Osteocyte (in vitro differentiated cells): ENCODE measurements around the gene SHANK1. TPM values are rescaled to one million over a fixed set of nuclear protein-coding genes. Genes with fewer than 3 reads are reported as not detected.

ENCODE experiments used
- DNase-seq: peaks from one replicate; pipeline ENCODE4 v3.0.0; 2021; ENCODE audit warnings: mixed read lengths; ENCODE audit not compliant: unreplicated experiment; ENCODE audit errors: extremely low spot score
- H3K27ac Mint-ChIP-seq: one replicate; pipeline ENCODE4 v1.8.0; 2021; ENCODE audit warnings: mild to moderate bottlenecking, mixed read lengths; ENCODE audit not compliant: unreplicated experiment
- H3K27me3 Mint-ChIP-seq: one replicate; pipeline ENCODE4 v1.8.0; 2021; ENCODE audit warnings: mixed read lengths; ENCODE audit not compliant: unreplicated experiment
- H3K36me3 Mint-ChIP-seq: one replicate; pipeline ENCODE4 v1.8.0; 2021; ENCODE audit warnings: mixed read lengths; ENCODE audit not compliant: unreplicated experiment
- H3K4me1 Mint-ChIP-seq: one replicate; pipeline ENCODE4 v1.8.0; 2021; ENCODE audit warnings: mixed read lengths; ENCODE audit not compliant: unreplicated experiment
- H3K4me3 Mint-ChIP-seq: one replicate; pipeline ENCODE4 v1.8.0; 2021; ENCODE audit warnings: mild to moderate bottlenecking, moderate library complexity, mixed read lengths; ENCODE audit not compliant: unreplicated experiment
- H3K9me3 Mint-ChIP-seq: one replicate; pipeline ENCODE4 v1.8.0; 2021; ENCODE audit warnings: mixed read lengths; ENCODE audit not compliant: unreplicated experiment
- total RNA-seq: library from RNA; stranded (reverse); gene quantifications from 2 replicates; pipeline ENCODE4 v1.2.1, GENCODE V29; 2021
- TF ChIP-seq, protein P1 (sequence below): fragments of 200-600 bp; sonication (generic); IDR thresholded peaks from 2 replicates; pipeline ENCODE4 v1.5.0; 2021; ENCODE audit warnings: antibody characterized with exemption, mild to moderate bottlenecking, moderate library complexity

The SHANK1 gene
- total RNA-seq, 1 donor from 2014 or later, result 0.40 TPM

DNA sequence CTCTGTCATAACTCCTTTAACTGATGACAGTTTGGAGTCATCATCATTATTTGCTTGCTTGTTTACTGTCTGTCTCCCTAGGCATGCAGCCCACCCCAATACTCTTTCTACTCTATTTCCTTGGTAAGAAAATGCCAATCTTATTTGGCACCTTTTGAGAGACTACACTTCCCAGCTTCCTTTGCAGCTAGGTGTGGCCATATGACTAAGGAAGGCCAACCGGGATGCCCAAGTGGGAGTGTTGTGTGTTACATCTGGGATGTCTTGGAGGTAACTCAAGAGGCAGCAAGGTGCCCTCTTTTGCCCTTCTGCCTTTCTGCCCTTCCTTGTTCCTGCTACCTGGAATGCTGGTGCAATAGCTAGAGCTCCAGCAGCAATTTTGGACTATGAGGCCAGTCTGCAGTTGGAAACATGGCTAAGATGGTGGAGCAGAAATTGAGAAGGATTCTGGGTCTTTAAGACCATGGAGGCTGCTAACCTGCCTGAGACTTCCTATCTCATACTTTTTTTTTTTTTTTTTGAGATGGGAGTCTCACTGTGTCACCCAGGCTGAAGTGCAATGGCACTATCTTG lies 42.9 kb downstream of the SHANK1 start:
- Mint-ChIP-seq H3K4me1 (no peaks in the 10 kb centered on the region), H3K9me3 (no peaks in the 10 kb centered on the region), H3K27ac (no peak overlapping the region), H3K27me3 (peaks cover 8% of the 10 kb centered on the region), H3K36me3 (no peaks in the 10 kb centered on the region), H3K4me3 (no peak overlapping the region)
- TF ChIP-seq, protein P1, sequence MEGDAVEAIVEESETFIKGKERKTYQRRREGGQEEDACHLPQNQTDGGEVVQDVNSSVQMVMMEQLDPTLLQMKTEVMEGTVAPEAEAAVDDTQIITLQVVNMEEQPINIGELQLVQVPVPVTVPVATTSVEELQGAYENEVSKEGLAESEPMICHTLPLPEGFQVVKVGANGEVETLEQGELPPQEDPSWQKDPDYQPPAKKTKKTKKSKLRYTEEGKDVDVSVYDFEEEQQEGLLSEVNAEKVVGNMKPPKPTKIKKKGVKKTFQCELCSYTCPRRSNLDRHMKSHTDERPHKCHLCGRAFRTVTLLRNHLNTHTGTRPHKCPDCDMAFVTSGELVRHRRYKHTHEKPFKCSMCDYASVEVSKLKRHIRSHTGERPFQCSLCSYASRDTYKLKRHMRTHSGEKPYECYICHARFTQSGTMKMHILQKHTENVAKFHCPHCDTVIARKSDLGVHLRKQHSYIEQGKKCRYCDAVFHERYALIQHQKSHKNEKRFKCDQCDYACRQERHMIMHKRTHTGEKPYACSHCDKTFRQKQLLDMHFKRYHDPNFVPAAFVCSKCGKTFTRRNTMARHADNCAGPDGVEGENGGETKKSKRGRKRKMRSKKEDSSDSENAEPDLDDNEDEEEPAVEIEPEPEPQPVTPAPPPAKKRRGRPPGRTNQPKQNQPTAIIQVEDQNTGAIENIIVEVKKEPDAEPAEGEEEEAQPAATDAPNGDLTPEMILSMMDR, result no peak
- no peak for DNase-seq

GRCh38 chr19:50673118-50673517 lies 46.5 kb downstream of the SHANK1 start:
- H3K4me3 Mint-ChIP-seq, result no peak overlapping the region
- no peaks in the 10 kb centered on the region for H3K4me1 Mint-ChIP-seq
- H3K27me3 Mint-ChIP-seq, result peaks cover 26% of the 10 kb centered on the region
- H3K36me3 Mint-ChIP-seq, result no peaks in the 10 kb centered on the region
- no peaks in the 10 kb centered on the region for H3K9me3 Mint-ChIP-seq
- no peak overlapping the region for H3K27ac Mint-ChIP-seq
- TF ChIP-seq, protein P1, result no peak
- no peak for DNase-seq

GRCh38 chr19:50670102-50670380 lies 49.6 kb downstream of the SHANK1 start:
- no peak for DNase-seq
- TF ChIP-seq, protein P1, result no peak
- Mint-ChIP-seq H3K36me3 (no peaks in the 10 kb centered on the region), H3K4me1 (no peaks in the 10 kb centered on the region), H3K4me3 (no peak overlapping the region), H3K27ac (no peak overlapping the region), H3K27me3 (peaks cover 26% of the 10 kb centered on the region), H3K9me3 (no peaks in the 10 kb centered on the region)

DNA sequence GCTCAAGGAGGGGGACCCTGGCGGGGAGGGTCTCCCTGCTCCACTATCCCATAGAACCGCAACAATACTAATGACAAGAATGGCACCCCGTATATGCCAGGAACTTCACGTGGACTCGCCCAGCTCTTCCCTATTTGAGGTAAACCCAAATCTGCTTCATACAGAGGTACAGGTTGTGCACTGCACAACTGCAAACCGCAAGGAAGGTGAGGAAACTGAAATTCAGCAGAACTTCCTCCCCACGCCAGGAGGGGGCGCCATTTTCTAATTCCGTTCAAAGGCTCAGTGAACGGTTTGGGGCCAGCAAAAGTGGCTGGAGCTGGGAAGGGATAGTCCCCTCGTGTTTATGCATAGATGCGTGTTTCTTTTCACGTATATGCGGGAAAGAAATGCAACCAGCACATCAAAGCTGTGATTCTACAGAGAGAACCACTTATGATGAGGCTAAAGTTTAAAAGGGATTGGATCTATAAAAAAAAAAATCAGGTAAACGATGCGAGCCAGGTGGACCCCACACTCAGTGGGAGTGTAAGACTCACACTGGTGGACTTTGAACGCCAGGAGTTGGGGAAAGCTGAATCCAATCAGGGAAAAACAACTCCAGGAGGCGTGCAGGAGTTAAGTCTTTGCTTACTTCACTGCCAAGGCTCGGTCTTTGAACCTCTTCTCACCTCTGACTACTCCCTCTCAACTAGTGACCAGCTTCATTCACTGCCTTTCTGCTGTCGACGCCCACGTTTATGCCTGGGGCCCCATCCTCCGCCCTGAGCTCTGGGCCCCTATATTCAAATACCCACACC lies 50.1 kb downstream of the SHANK1 start:
- no peaks in the 10 kb centered on the region for H3K4me1 Mint-ChIP-seq
- no peak for DNase-seq
- H3K36me3 Mint-ChIP-seq, result no peaks in the 10 kb centered on the region
- no peak overlapping the region for H3K27ac Mint-ChIP-seq
- peaks cover 28% of the 10 kb centered on the region for H3K27me3 Mint-ChIP-seq
- H3K4me3 Mint-ChIP-seq, result no peak overlapping the region
- TF ChIP-seq, protein P1, result peak; percentile 71
- no peaks in the 10 kb centered on the region for H3K9me3 Mint-ChIP-seq

DNA sequence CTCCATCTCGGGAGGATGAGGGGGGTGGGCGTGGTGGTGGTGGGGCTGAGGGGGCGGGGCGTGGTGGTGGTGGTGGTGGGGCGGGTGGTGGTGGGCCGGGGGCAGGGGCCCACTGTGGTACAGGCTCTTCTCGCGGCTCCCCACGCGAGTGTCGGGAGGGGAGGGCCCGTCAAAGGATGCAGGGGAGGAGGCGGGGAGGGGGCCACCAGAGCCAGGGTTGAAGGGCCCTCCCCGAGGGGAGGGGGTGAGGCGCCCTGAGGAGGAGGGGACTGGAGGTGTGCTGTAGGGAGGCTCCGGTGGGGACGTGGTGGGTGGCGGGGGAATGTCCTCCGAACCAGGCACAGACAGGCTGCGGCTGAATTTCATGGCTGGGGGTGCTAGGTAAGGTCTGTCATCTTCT lies 50.7 kb downstream of the SHANK1 start:
- no peaks in the 10 kb centered on the region for H3K36me3 Mint-ChIP-seq
- TF ChIP-seq, protein P1, result no peak
- no peaks in the 10 kb centered on the region for H3K9me3 Mint-ChIP-seq
- no peak for DNase-seq
- H3K4me1 Mint-ChIP-seq, result no peaks in the 10 kb centered on the region
- no peak overlapping the region for H3K4me3 Mint-ChIP-seq
- peaks cover 28% of the 10 kb centered on the region for H3K27me3 Mint-ChIP-seq
- H3K27ac Mint-ChIP-seq, result no peak overlapping the region
